HG03439 (cell line): ENCODE results near the gene ZMYM3.
A peak's percentile ranks its signal among the peaks of the same experiment; 100 is the strongest.

ENCODE experiments used
- ATAC-seq: cut with Tn5 transposase; IDR thresholded peaks from one replicate; pipeline ENCODE4 v1.9.1; 2021; ENCODE audit warnings: mild to moderate bottlenecking, moderate library complexity; ENCODE audit not compliant: unreplicated experiment

The ZMYM3 gene

GRCh38 chrX:71214604-71215337 lies 39.2 kb downstream of the ZMYM3 start:
- no peak for ATAC-seq

DNA sequence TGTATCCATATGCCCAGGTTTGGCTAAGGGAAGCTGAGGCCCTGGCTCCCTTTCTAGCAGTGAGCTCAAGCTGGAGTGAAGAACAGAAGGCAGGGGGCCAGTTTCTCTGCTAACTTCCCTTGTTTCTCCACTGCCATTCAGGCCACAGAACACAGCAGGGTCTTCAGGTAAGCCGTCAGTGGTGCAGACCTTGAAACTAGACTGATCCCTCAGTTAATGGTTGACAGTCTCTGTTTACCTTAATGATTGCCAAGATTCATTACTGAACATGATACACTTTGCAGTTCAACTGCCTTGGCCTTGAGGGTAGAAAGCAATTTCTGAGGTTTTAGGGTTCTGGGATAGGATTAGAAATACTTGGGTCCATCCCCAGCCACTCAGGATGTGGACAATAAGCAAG lies 39.8 kb downstream of the ZMYM3 start:
- ATAC-seq: no peak

DNA sequence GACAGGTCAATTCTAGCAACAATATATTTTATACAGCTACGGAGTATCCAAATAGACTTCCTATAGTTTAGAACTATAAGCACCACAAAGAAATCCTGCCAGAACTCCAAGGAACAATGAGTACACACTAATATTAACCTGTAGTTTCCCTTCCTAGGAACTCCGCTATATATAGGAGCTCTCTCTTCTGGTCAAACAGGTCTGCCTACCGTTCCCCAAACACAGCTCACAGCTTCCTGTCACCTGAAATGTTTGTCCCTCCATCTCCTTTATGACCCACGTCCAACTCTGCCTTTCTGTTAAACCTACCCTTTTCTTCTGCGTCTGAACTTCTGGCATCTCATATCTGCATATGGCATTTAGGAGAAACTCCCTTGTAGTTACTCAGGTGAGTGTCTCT lies 41.4 kb downstream of the ZMYM3 start:
- no peak for ATAC-seq

GRCh38 chrX:71210816-71211215 lies 43.1 kb downstream of the ZMYM3 start:
- ATAC-seq: no peak

- no peak for ATAC-seq
Observed at GRCh38 chrX:71199252-71200008, 54.5 kb downstream of the ZMYM3 start.

- no peak for ATAC-seq
Observed at GRCh38 chrX:71198066-71198465, 55.9 kb downstream of the ZMYM3 start.

GRCh38 chrX:71195964-71196649 lies 57.8 kb downstream of the ZMYM3 start:
- peak; percentile 63 for ATAC-seq

GRCh38 chrX:71191248-71191647 lies 62.7 kb downstream of the ZMYM3 start:
- ATAC-seq: no peak
